Sigmoid colon (tissue), 7 donors: ENCODE data around the gene RPGR. TPM values are rescaled to one million over a fixed set of nuclear protein-coding genes. Genes with fewer than 3 reads are reported as not detected.

Experiments
- DNase-seq: peaks from one replicate; pipeline ENCODE4 v3.0.0-alpha.2; 2019
- H3K27ac ChIP-seq, 4 donors: fragments of 200-600 bp; sonication (generic); one replicate each; pipeline ENCODE4 v1.5.1; 2016 to 2019; ENCODE audit warnings: mild to moderate bottlenecking in 1 of 4
- H3K27me3 ChIP-seq, 3 donors: fragments of 200-600 bp; sonication (generic); one replicate each; pipeline ENCODE4 v1.5.1; 2019; ENCODE audit warnings: mild to moderate bottlenecking in 1 of 3
- H3K36me3 ChIP-seq, 4 donors: fragments of 200-600 bp; sonication (generic); one replicate each; pipeline ENCODE4 v1.5.1; 2016 to 2019
- H3K4me1 ChIP-seq, 4 donors: fragments of 200-600 bp; sonication (generic); one replicate each; pipeline ENCODE4 v1.5.1; 2017 to 2019
- H3K4me3 ChIP-seq, 4 donors: fragments of 200-600 bp; sonication (generic); one replicate each; pipeline ENCODE4 v1.5.1; 2017 to 2019; ENCODE audit warnings: mild to moderate bottlenecking in 2 of 4, moderate library complexity in 1 of 4
- H3K9me3 ChIP-seq, 4 donors: fragments of 200-600 bp in 3 of 4; sonication (generic) in 3 of 4; one replicate each; pipeline versions ENCODE4 v1.5.1 to v1.6.1; 2013 to 2019
- EP300 ChIP-seq, 4 donors: sonication (generic); formaldehyde crosslinking; IDR thresholded peaks; one replicate each; pipeline ENCODE4 v1.6.1; 2017; ENCODE audit warnings: antibody characterized with exemption in 4 of 4
- POLR2A ChIP-seq, 2 donors: fragments of 450-650 bp; IDR thresholded peaks; one replicate each; pipeline ENCODE4 v1.6.1; 2016; ENCODE audit warnings: antibody characterized with exemption in 2 of 2, mild to moderate bottlenecking in 2 of 2, moderate library complexity in 2 of 2
- POLR2AphosphoS5 ChIP-seq, 4 donors: sonication (generic); formaldehyde crosslinking; IDR thresholded peaks; one replicate each; pipeline ENCODE4 v1.6.1; 2017; ENCODE audit warnings: antibody characterized with exemption in 4 of 4
- WGBS, 2 donors: extraction: QIAGEN DNeasy Blood & Tissue Kit; methylation state at CpG; one replicate each; pipeline ENCODE4 v1.1.7; 2013; 5-methylcytosine and 5-hydroxymethylcytosine counted together
- intact Hi-C: fragments of 100-400 bp; cut with DNase I; formaldehyde crosslinking; loops from one replicate; pipeline ENCODE4 v1.15.1; 2023
- polyA plus RNA-seq, 3 donors: library from polyadenylated mRNA; stranded (reverse); fragments of 200-250 nt; gene quantifications; one replicate each; pipeline ENCODE4 v1.2.3, GENCODE V29; 2013
- total RNA-seq, 4 donors: library from RNA; depleted of rRNA; stranded (reverse); fragments of >200 nt; gene quantifications; one replicate each; pipeline ENCODE4 v1.1.0, GENCODE V29; 2016
- TF ChIP-seq, protein P1 (sequence below), 4 experiments: fragments of 450-650 bp in 3 of 4; fragments of 200-600 bp in 1 of 4; IDR thresholded peaks; one replicate each; pipeline ENCODE4 v1.5.1; 2016 to 2019; ENCODE audit warnings: antibody characterized with exemption in 4 of 4, mild to moderate bottlenecking in 3 of 4, moderate library complexity in 2 of 4
- donor health status: healthy with polysubstance abuse.
- donor health status: Bipolar disorder and iron deficiency.
- donor health status: healthy.

The RPGR gene
- total and polyA plus RNA-seq, 7 donors, result 3.7 to 41.8 (median 9.3) TPM

DNA sequence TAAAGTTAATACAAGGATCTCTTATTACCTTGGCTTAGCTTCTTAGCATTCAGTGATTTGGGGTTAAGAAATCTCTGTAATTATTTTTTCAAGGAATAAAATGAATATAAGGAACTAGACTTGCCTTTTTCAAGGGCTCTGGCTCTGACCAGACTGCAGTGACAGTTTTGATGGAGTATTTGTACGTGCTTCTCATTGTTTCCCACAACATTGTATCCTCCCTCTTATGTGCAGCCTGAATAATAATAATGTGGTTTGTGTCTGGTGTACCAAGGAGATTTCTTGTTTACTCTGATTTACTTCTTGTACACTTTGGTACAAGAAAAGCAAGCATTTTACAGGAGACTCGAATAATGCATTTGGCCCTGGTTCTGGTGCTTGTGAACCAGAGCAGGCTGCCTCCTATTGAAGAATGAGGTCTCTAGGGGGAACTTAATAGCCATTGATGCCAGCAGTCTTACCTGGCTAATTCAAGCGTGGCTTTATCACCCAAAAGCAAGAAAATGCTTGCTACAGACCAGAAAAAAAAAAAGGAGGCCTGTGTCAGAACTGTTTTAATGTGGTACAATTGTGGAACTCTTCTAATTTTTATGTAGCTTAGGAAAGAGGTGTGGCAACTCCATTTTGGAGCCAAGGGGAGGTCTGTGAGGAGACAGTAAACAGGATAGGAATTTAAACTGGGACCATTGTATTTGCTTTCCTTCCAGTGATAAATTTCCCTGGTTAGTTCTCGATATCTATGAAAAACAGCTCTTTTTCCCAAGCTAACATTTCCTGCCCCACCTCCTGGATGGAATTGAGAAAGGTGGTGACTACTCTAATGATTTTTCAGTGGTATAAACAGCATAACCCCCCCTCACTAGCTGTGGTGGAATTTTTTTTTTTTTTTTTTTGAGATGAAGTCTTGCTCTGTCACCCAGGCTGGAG, 30.7 kb upstream of the RPGR start:
- Histone ChIP-seq H3K27me3 (no peaks in the 10 kb centered on the region), H3K4me3 (no peak overlapping the region), H3K27ac (no peak overlapping the region), H3K4me1 (no peaks in the 10 kb centered on the region), H3K36me3 (no peaks in the 10 kb centered on the region), H3K9me3 (no peaks in the 10 kb centered on the region)
- DNase-seq, result no peak
- no peak for TF ChIP-seq POLR2A (IDR thresholded peaks at IDR 0.05)
- TF ChIP-seq, protein P1, sequence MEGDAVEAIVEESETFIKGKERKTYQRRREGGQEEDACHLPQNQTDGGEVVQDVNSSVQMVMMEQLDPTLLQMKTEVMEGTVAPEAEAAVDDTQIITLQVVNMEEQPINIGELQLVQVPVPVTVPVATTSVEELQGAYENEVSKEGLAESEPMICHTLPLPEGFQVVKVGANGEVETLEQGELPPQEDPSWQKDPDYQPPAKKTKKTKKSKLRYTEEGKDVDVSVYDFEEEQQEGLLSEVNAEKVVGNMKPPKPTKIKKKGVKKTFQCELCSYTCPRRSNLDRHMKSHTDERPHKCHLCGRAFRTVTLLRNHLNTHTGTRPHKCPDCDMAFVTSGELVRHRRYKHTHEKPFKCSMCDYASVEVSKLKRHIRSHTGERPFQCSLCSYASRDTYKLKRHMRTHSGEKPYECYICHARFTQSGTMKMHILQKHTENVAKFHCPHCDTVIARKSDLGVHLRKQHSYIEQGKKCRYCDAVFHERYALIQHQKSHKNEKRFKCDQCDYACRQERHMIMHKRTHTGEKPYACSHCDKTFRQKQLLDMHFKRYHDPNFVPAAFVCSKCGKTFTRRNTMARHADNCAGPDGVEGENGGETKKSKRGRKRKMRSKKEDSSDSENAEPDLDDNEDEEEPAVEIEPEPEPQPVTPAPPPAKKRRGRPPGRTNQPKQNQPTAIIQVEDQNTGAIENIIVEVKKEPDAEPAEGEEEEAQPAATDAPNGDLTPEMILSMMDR (IDR thresholded peaks at IDR 0.05), result no peak
- WGBS, 2 donors, result 54 to 57% methylated on average over 4 of the region's 4 CpGs
- intact Hi-C loops, result no loop called here

DNA sequence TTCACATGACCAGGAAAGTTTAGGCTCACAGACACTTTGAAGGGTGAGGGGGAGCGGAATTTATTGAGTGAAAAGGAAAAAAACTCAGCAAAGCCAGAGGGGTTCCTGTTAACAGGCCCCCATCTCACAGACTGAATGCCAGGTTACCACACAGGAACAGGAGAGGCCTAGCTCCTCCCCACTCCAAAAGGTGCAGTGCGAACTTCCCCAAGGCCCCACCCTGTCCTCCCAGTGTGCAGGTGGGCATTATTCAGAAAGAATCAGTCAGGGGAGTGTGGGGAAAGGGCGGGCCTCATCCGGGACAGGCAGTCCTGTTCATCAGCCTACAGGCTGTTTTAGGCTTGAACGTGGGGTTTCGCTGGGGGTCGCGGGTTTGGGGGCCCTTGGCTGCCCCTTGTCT, 29.1 kb upstream of the RPGR start:
- DNase-seq, result no peak
- H3K4me1 ChIP-seq, result no peaks in the 10 kb centered on the region
- no peak overlapping the region for H3K27ac ChIP-seq
- 78 to 92% methylated on average over 8 of the region's 8 CpGs for WGBS, 2 donors
- no peaks in the 10 kb centered on the region for H3K27me3 ChIP-seq
- no peak for TF ChIP-seq POLR2AphosphoS5 (IDR thresholded peaks at IDR 0.05)
- no peak for TF ChIP-seq POLR2A (IDR thresholded peaks at IDR 0.05)
- TF ChIP-seq, protein P1 (IDR thresholded peaks at IDR 0.05), result no peak
- H3K4me3 ChIP-seq, result no peak overlapping the region
- no peaks in the 10 kb centered on the region for H3K9me3 ChIP-seq
- no peaks in the 10 kb centered on the region for H3K36me3 ChIP-seq
- intact Hi-C loops, result no loop called here

DNA sequence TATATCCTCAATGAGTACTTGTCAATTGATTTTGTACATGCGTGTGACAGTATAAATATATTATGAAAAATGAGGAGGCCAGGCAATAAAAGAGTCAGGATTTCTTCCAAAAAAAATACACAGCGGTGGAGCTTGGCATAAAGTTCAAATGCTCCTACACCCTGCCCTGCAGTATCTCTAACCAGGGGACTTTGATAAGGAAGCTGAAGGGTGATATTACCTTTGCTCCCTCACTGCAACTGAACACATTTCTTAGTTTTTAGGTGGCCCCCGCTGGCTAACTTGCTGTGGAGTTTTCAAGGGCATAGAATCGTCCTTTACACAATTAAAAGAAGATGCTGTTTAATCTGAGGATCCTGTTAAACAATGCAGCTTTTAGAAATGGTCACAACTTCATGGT, 25.1 kb upstream of the RPGR start, which contains the start of gene OTC:
OTC (plus strand) TSS at position 243 of the 400 bp plus-strand sequence; CDS start at position 336, 93 bp downstream.
- H3K4me3 ChIP-seq, result no peak within 1 kb of the TSS
- WGBS, 2 donors, result 18 to 70% methylated on average over 4 of the region's 4 CpGs
- H3K27me3 ChIP-seq, result no peaks in the 10 kb centered on the region
- no peaks in the 10 kb centered on the region for H3K9me3 ChIP-seq
- intact Hi-C loops, result no loop called here
- no peaks in the 10 kb centered on the region for H3K4me1 ChIP-seq
- TF ChIP-seq, protein P1 (IDR thresholded peaks at IDR 0.05), result no peak
- TF ChIP-seq POLR2AphosphoS5 (IDR thresholded peaks at IDR 0.05) (no peak), EP300 (IDR thresholded peaks at IDR 0.05) (no peak), POLR2A (IDR thresholded peaks at IDR 0.05) (no peak)
- no peaks in the 10 kb centered on the region for H3K36me3 ChIP-seq
- no peak within 1 kb of the TSS for H3K27ac ChIP-seq
- no peak for DNase-seq

DNA sequence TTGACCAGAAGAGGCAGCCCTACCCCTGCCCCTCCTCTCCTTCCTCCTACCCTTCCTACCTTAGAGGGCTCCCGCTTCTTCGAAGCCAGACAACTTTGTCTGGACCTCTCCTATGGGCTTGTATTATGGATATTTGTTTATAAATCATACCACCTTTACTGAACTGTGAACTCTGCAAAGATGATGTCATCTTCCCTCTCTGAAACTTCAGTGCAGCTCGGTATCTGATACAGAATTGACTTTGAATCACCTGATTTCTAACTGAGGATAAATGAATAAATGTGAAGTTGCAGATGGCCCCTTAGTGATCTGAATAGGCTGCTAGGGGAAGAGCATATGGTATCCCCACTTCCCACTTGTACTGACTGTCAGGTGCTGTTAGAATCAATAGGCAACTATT, 24.0 kb upstream of the RPGR start:
- no peak for DNase-seq
- no peak overlapping the region for H3K27ac ChIP-seq
- intact Hi-C loops, result no loop called here
- TF ChIP-seq POLR2AphosphoS5 (IDR thresholded peaks at IDR 0.05), result no peak
- TF ChIP-seq, protein P1 (IDR thresholded peaks at IDR 0.05), result no peak
- TF ChIP-seq EP300 (IDR thresholded peaks at IDR 0.05), result no peak
- TF ChIP-seq POLR2A (IDR thresholded peaks at IDR 0.05), result no peak
- no peaks in the 10 kb centered on the region for H3K9me3 ChIP-seq
- H3K4me3 ChIP-seq, result no peak overlapping the region
- no peaks in the 10 kb centered on the region for H3K36me3 ChIP-seq
- H3K27me3 ChIP-seq, result no peaks in the 10 kb centered on the region
- WGBS, 2 donors, result 37 to 83% methylated on average over 3 of the region's 3 CpGs
- H3K4me1 ChIP-seq, result no peaks in the 10 kb centered on the region
